SU-DHL-6 (cell line): Measurements from ENCODE around the gene TOP3A.

Experiments
- H2AFZ ChIP-seq: fragments of 200-600 bp; sonication (generic); 2 replicates; pipeline ENCODE4 v1.6.1; 2014; ENCODE audit warnings: low read depth, mild to moderate bottlenecking, moderate library complexity, mixed read lengths, antibody characterized with exemption, low read length; ENCODE audit not compliant: severe bottlenecking
- H3F3A ChIP-seq: fragments of 200-600 bp; shearing (Covaris generic); 2 replicates; pipeline ENCODE4 v1.6.0; 2016; ENCODE audit warnings: antibody characterized with exemption, mild to moderate bottlenecking; ENCODE audit not compliant: insufficient read depth
- H3K27ac ChIP-seq: fragments of 200-600 bp; sonication (generic); 2 replicates; pipeline ENCODE4 v1.5.1; 2016; ENCODE audit warnings: low read depth, mild to moderate bottlenecking, low read length, moderate library complexity, mixed read lengths
- H3K27me3 ChIP-seq: fragments of 200-600 bp; sonication (generic), shearing (Covaris generic); 2 replicates; pipeline ENCODE4 v1.6.0; 2014; ENCODE audit warnings: mild to moderate bottlenecking, low read length
- H3K36me3 ChIP-seq: fragments of 200-600 bp; sonication (generic); 2 replicates; pipeline ENCODE4 v1.6.1; 2014; ENCODE audit warnings: mild to moderate bottlenecking, low read length, mixed read lengths
- H3K4me2 ChIP-seq: fragments of 300-600, 200-600 bp; shearing (Covaris generic), sonication (generic); 2 replicates; pipeline ENCODE4 v1.6.0; 2014; ENCODE audit warnings: low read length, low read depth, mild to moderate bottlenecking; ENCODE audit not compliant: poor library complexity, severe bottlenecking
- H3K4me3 ChIP-seq: fragments of 200-600 bp; sonication (generic); 2 replicates; pipeline ENCODE4 v1.5.1; 2014; ENCODE audit warnings: antibody characterized with exemption, low read length, mild to moderate bottlenecking, mixed read lengths; ENCODE audit not compliant: insufficient read depth, poor library complexity, severe bottlenecking
- H3K79me2 ChIP-seq: fragments of 200-600 bp; sonication (generic); 2 replicates; pipeline ENCODE4 v1.6.1; 2014; ENCODE audit warnings: mild to moderate bottlenecking, low read length, moderate library complexity; ENCODE audit not compliant: insufficient read depth
- H3K9ac ChIP-seq: fragments of 200-600 bp; sonication (generic); 2 replicates; pipeline ENCODE4 v1.7.0; 2014; ENCODE audit warnings: mild to moderate bottlenecking, low read length
- H3K9me2 ChIP-seq: fragments of 200-600 bp; sonication (generic); replicated peaks from 2 replicates; pipeline ENCODE4 v1.6.1; 2014; ENCODE audit warnings: low read length; ENCODE audit not compliant: insufficient read depth
- H3K9me3 ChIP-seq: fragments of 200-600 bp; sonication (generic); 2 replicates; pipeline ENCODE4 v1.6.1; 2014; ENCODE audit warnings: low read length, mixed read lengths; ENCODE audit not compliant: insufficient read depth
- H4K20me1 ChIP-seq: fragments of 200-600 bp; sonication (generic); 2 replicates; pipeline ENCODE4 v1.6.1; 2014; ENCODE audit warnings: low read depth, mild to moderate bottlenecking, antibody characterized with exemption, low read length, moderate library complexity, mixed read lengths
- CTCF ChIP-seq: fragments of 200-600 bp; sonication (generic); IDR thresholded peaks from one replicate; pipeline ENCODE4 v1.5.1; 2017; ENCODE audit warnings: antibody characterized with exemption, mild to moderate bottlenecking, low read length, moderate library complexity; ENCODE audit not compliant: insufficient read depth, poor library complexity, severe bottlenecking
- EZH2phosphoT487 ChIP-seq: fragments of 200-600 bp; sonication (generic), shearing (Covaris generic); conservative IDR thresholded peaks from 2 replicates; pipeline ENCODE4 v1.6.1; 2018; ENCODE audit warnings: mild to moderate bottlenecking, antibody characterized with exemption, low read length, moderate library complexity, mixed read lengths

The TOP3A gene

GRCh38 chr17:18356624-18357023 is 41.8 kb upstream of the TOP3A start:
- peaks cover 10% of the 10 kb centered on the region; the same call in 1 of the 2 replicates for H3K36me3 ChIP-seq
- no peak overlapping the region for H3K4me3 ChIP-seq
- no peak overlapping the region for H2AFZ ChIP-seq
- peaks cover 22% of the 10 kb centered on the region; the same call in 1 of the 2 replicates for H3K79me2 ChIP-seq
- no peaks in the 10 kb centered on the region for H3K27me3 ChIP-seq
- no peaks in the 10 kb centered on the region for H3K9me2 ChIP-seq
- no peaks in the 10 kb centered on the region for H4K20me1 ChIP-seq
- H3K9ac ChIP-seq = no peak overlapping the region
- H3K9me3 ChIP-seq = no peaks in the 10 kb centered on the region
- no peaks in the 10 kb centered on the region for H3F3A ChIP-seq
- no peak overlapping the region for H3K27ac ChIP-seq
- no peak overlapping the region for H3K4me2 ChIP-seq
- no peak for TF ChIP-seq EZH2phosphoT487
- no peak for TF ChIP-seq CTCF

- Histone ChIP-seq H3F3A (no peaks in the 10 kb centered on the region), H3K9ac (no peak overlapping the region), H3K27me3 (no peaks in the 10 kb centered on the region), H3K4me2 (no peak overlapping the region), H3K79me2 (0 out of 2 replicates have a peak, but pooled peaks cover 7% of the 10 kb centered on the region), H3K9me2 (no peaks in the 10 kb centered on the region), H4K20me1 (no peaks in the 10 kb centered on the region), H3K9me3 (no peaks in the 10 kb centered on the region), H3K36me3 (peaks cover 10% of the 10 kb centered on the region; the same call in 1 of the 2 replicates), H3K4me3 (no peak overlapping the region), H3K27ac (no peak overlapping the region), H2AFZ (no peak overlapping the region)
- no peak for TF ChIP-seq CTCF
- TF ChIP-seq EZH2phosphoT487 = no peak
Observed at GRCh38 chr17:18353541-18353940, 38.7 kb upstream of the TOP3A start.

GRCh38 chr17:18344021-18344420 is 29.2 kb upstream of the TOP3A start:
- no peak overlapping the region for H3K4me3 ChIP-seq
- H3K36me3 ChIP-seq = peaks cover 23% of the 10 kb centered on the region; the same call in 1 of the 2 replicates

More at GRCh38 chr17:18344021-18344420, 29.2 kb upstream of the TOP3A start:
- no peaks in the 10 kb centered on the region for H3F3A ChIP-seq
- no peak overlapping the region for H2AFZ ChIP-seq
- H3K9me3 ChIP-seq = no peaks in the 10 kb centered on the region
- no peaks in the 10 kb centered on the region for H3K27me3 ChIP-seq
- H3K9ac ChIP-seq = no peak overlapping the region
- no peaks in the 10 kb centered on the region for H3K79me2 ChIP-seq
- TF ChIP-seq EZH2phosphoT487 (no peak), CTCF (no peak)
- H4K20me1 ChIP-seq = no peaks in the 10 kb centered on the region
- no peak overlapping the region for H3K27ac ChIP-seq
- no peak overlapping the region for H3K4me2 ChIP-seq
- no peaks in the 10 kb centered on the region for H3K9me2 ChIP-seq
